GM12892 (cell line): ENCODE results near the gene WDR31.

Source experiments
- POLR2A ChIP-seq: IDR thresholded peaks from 2 replicates; pipeline ENCODE4 v1.6.1; 2011; ENCODE audit warnings: low read depth, low read length, control low read depth
- POLR2AphosphoS5 ChIP-seq: IDR thresholded peaks from 2 replicates; pipeline ENCODE4 v1.6.1; 2011; ENCODE audit warnings: low read depth, low read length, control low read depth

DNA sequence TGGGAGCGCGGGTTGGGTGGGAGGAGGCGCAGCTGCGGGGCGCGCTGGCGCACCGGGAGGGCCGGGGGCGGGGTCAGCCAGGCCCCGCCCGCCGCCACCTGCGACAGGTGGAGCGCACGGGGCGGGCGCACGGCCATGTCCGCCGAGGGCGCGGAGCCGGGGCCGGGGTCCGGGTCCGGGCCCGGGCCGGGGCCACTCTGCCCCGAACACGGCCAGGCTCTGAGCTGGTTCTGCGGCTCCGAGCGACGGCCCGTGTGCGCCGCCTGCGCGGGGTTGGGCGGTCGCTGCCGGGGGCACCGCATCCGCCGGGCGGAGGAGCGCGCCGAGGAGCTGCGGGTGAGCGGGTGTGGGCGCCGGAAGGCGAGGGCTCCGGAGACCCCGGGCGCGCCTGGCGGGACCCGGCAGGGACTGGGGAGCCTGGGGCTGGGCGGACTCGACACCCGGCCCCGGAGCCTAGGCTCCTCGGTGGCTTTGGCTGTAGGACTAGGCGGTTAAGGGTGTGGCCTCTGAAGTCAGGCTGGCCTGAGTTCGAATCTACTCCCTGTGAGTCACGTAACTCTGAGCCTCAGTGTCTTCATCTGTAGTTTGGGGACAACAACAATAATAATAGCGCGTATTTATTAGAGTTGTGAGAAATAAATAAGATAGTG, 9.5 kb upstream of the WDR31 start, which contains the start of gene BSPRY:
- TF ChIP-seq POLR2A (no peak), POLR2AphosphoS5 (no peak)
